Endothelial cell of umbilical vein (primary cell): Measurements from ENCODE around the gene TPP2. TPM values are rescaled to one million over a fixed set of nuclear protein-coding genes. Genes with fewer than 3 reads are reported as not detected.

Experiments used
- BruUV-seq: library from RNA; stranded (reverse); fragments of 400-500 nt; replicated peaks from 2 replicates; lab custom pipeline; 2021; lab: Mats Ljungman, UMichigan
- CTCF ChIA-PET: fragments of 300-600, 350-600 bp; sonication (Branson Sonifier 250); formaldehyde crosslinking; loops from one replicate; lab custom pipeline; 2021; ENCODE audit warnings: antibody characterized with exemption, inconsistent platforms; lab: Charles Lee
- POLR2A ChIA-PET: fragments of 300-600, 350-600 bp; sonication (Branson Sonifier 250); formaldehyde crosslinking; loops from one replicate; lab custom pipeline; 2021; ENCODE audit warnings: antibody characterized with exemption, inconsistent platforms; lab: Charles Lee
- DNase-seq: peaks from one replicate; pipeline ENCODE4 v3.0.0-alpha.2; 2011; ENCODE audit warnings: low read depth, low spot score
- FAIRE-seq: peaks from 2 replicates; lab custom pipeline; 2011; peaks lifted over from hg19 to GRCh38; lab: Jason Lieb, UNC
- H2AFZ ChIP-seq: 2 replicates; pipeline ENCODE4 v1.6.0; 2012; ENCODE audit warnings: low read depth, low read length, control low read depth, inconsistent platforms
- H3K27ac ChIP-seq: 2 replicates; pipeline ENCODE4 v1.5.1; 2011; ENCODE audit warnings: low read depth, mild to moderate bottlenecking, control low read depth, low read length, moderate library complexity; ENCODE audit not compliant: insufficient read depth
- H3K27me3 ChIP-seq, 2 experiments: 2 replicates each; pipeline versions ENCODE4 v1.6.0 to v1.6.1; 2011; ENCODE audit warnings: low read length in 2 of 2, mixed read lengths in 1 of 2; ENCODE audit not compliant: control insufficient read depth in 2 of 2, insufficient read depth in 2 of 2
- H3K36me3 ChIP-seq, 2 experiments: 2 replicates in 1 of 2; 3 replicates in 1 of 2; pipeline ENCODE4 v1.5.1; 2011; ENCODE audit warnings: low read length in 2 of 2, mild to moderate bottlenecking in 1 of 2, moderate library complexity in 1 of 2; ENCODE audit not compliant: control insufficient read depth in 2 of 2, insufficient read depth in 2 of 2; ENCODE audit errors: extremely low read depth in 1 of 2
- H3K4me1 ChIP-seq: 3 replicates; pipeline ENCODE4 v1.5.1; 2011; ENCODE audit warnings: mild to moderate bottlenecking, low read length; ENCODE audit not compliant: control insufficient read depth, insufficient read depth; ENCODE audit errors: extremely low read depth
- H3K4me2 ChIP-seq: 2 replicates; pipeline ENCODE4 v1.6.1; 2011; ENCODE audit warnings: low read length, control low read depth, mixed read lengths; ENCODE audit not compliant: insufficient read depth
- H3K4me3 ChIP-seq, 3 experiments: fragments of 200-600 bp in 1 of 3; sonication (generic), shearing (Covaris generic) in 1 of 3; replicated peaks in 1 of 3; 2 replicates each; pipeline ENCODE4 v1.5.1; 2011 to 2016; ENCODE audit warnings: control low read depth in 3 of 3, low read length in 3 of 3, mild to moderate bottlenecking in 2 of 3, inconsistent platforms in 1 of 3, low read depth in 1 of 3, moderate library complexity in 1 of 3; ENCODE audit not compliant: insufficient read depth in 1 of 3
- H3K79me2 ChIP-seq: 2 replicates; pipeline ENCODE4 v1.6.0; 2012; ENCODE audit warnings: low read length, inconsistent platforms; ENCODE audit not compliant: control insufficient read depth, insufficient read depth
- H3K9ac ChIP-seq: replicated peaks from 2 replicates; pipeline ENCODE3; 2011; ENCODE audit warnings: low read length, control low read depth; ENCODE audit not compliant: insufficient read depth; ENCODE audit errors: extremely low read depth
- H3K9me1 ChIP-seq: replicated peaks from 3 replicates; pipeline ENCODE4 v1.6.0; 2011; ENCODE audit warnings: mild to moderate bottlenecking, low read length; ENCODE audit not compliant: control insufficient read depth, insufficient read depth; ENCODE audit errors: extremely low read depth
- H3K9me3 ChIP-seq: replicated peaks from 2 replicates; pipeline ENCODE4 v1.5.1; 2012; ENCODE audit warnings: low read length, inconsistent platforms; ENCODE audit not compliant: control insufficient read depth, insufficient read depth
- H4K20me1 ChIP-seq: replicated peaks from 2 replicates; pipeline ENCODE3; 2011; ENCODE audit warnings: mild to moderate bottlenecking, low read length; ENCODE audit not compliant: control insufficient read depth, insufficient read depth; ENCODE audit errors: extremely low read depth
- FOS ChIP-seq: IDR thresholded peaks from 2 replicates; pipeline ENCODE4 v1.6.1; 2011; ENCODE audit warnings: mild to moderate bottlenecking, low read length, moderate library complexity, borderline replicate concordance; ENCODE audit not compliant: insufficient read depth
- GATA2 ChIP-seq: IDR thresholded peaks from 2 replicates; pipeline ENCODE4 v1.7.0; 2011; ENCODE audit warnings: low read depth, mild to moderate bottlenecking, moderate library complexity, mixed read lengths, low read length; ENCODE audit not compliant: insufficient read length, insufficient read depth
- JUN ChIP-seq: IDR thresholded peaks from 2 replicates; pipeline ENCODE4 v1.6.1; 2011; ENCODE audit warnings: borderline replicate concordance, low read depth; ENCODE audit not compliant: insufficient read length, insufficient read depth
- MAX ChIP-seq: IDR thresholded peaks from 2 replicates; pipeline ENCODE4 v1.6.1; 2011; ENCODE audit not compliant: insufficient read depth, insufficient read length
- POLR2A ChIP-seq: IDR thresholded peaks from 2 replicates; pipeline ENCODE4 v1.6.1; 2012; ENCODE audit warnings: low read depth, mild to moderate bottlenecking, control low read depth, low read length
- POLR2AphosphoS5 ChIP-seq: IDR thresholded peaks from 2 replicates; pipeline ENCODE4 v1.6.1; 2012; ENCODE audit warnings: low read depth, mild to moderate bottlenecking, control low read depth, low read length, moderate library complexity; ENCODE audit not compliant: insufficient read depth
- dilution Hi-C: fragments of 300-500 bp; cut with MboI; formaldehyde crosslinking; loops from one replicate; pipeline ENCODE4 v1.15.0; 2019; ENCODE audit warnings: low sequenced_read_pairs; ENCODE audit not compliant: extremely low pct_ligation_motif_present
- intact Hi-C: fragments of 100-400 bp; cut with micrococcal nuclease; formaldehyde crosslinking; loops from one replicate; pipeline ENCODE4 v1.10.0; 2022
- polyA plus RNA-seq, 4 experiments: library from polyadenylated mRNA; depleted of rRNA in 3 of 4; stranded (reverse) in 3 of 4; unstranded in 1 of 4; fragments of >200 nt; gene quantifications; 2 replicates each; pipeline versions ENCODE4 v1.2.1 to v1.2.3, GENCODE V29; 2011 to 2012; ENCODE audit warnings: missing spikeins in 1 of 4
- total RNA-seq: library from RNA; stranded (reverse); gene quantifications from 2 replicates; pipeline ENCODE4 v1.2.3, GENCODE V29; 2021

The TPP2 gene
- total and polyA plus RNA-seq, 2 donors (not counting 3 experiments of a cell fraction or from before 2014, with no cell fraction given): 11.5 to 46.7 TPM

- Histone ChIP-seq H3K27ac (no peak overlapping the region), H3K4me2 (no peak overlapping the region), H4K20me1 (no peaks in the 10 kb centered on the region), H3K9me3 (no peaks in the 10 kb centered on the region), H2AFZ (no peak overlapping the region), H3K9ac (no peak overlapping the region), H3K4me1 (peaks cover 13% of the 10 kb centered on the region), H3K4me3 (no peak overlapping the region), H3K9me1 (no peaks in the 10 kb centered on the region), H3K27me3 (no peaks in the 10 kb centered on the region), H3K79me2 (no peaks in the 10 kb centered on the region), H3K36me3 (peaks cover 14 to 30% of the 10 kb centered on the region in 2 experiments)
- dilution Hi-C loops: no loop called here
- TF ChIP-seq POLR2AphosphoS5: no peak
- intact Hi-C loops: no loop called here
- DNase-seq: no peak
- ChIA-PET POLR2A (no interaction called here), CTCF (interaction anchor here (1.3 to 5.9 kb wide), 3 partner anchors 9 to 83 kb away, joined by 3 to 36 read pairs (median 4); no protein-coding TSS in a partner anchor)
- BruUV-seq: no TSS peak
- FAIRE-seq: no peak
Observed at GRCh38 chr13:102642029-102642428, 45.2 kb downstream of the TPP2 start.

GRCh38 chr13:102642475-102642874 lies 45.7 kb downstream of the TPP2 start:
- no peak overlapping the region for H3K27ac ChIP-seq
- no peaks in the 10 kb centered on the region for H3K9me3 ChIP-seq
- ChIA-PET POLR2A (no interaction called here), CTCF (interaction anchor here (1.3 to 5.9 kb wide), 3 partner anchors 9 to 82 kb away, joined by 3 to 36 read pairs (median 4); no protein-coding TSS in a partner anchor)
- H3K79me2 ChIP-seq: no peaks in the 10 kb centered on the region
- no peaks in the 10 kb centered on the region for H4K20me1 ChIP-seq
- TF ChIP-seq FOS: no peak
- no peak for TF ChIP-seq JUN
- TF ChIP-seq POLR2A: no peak
- no peak for TF ChIP-seq MAX
- no peak for TF ChIP-seq GATA2
- dilution Hi-C loops (no loop called here), intact Hi-C loops (no loop called here)
- no peak overlapping the region for H3K4me3 ChIP-seq
- H3K27me3 ChIP-seq: no peaks in the 10 kb centered on the region
- H3K9me1 ChIP-seq: no peaks in the 10 kb centered on the region
- no peak overlapping the region for H3K4me2 ChIP-seq
- FAIRE-seq (no peak), DNase-seq (no peak)
- H3K9ac ChIP-seq: no peak overlapping the region
- peaks cover 16% of the 10 kb centered on the region for H3K4me1 ChIP-seq
- BruUV-seq: no TSS peak
- H3K36me3 ChIP-seq: peaks cover 11 to 31% of the 10 kb centered on the region in 2 experiments
- no peak overlapping the region for H2AFZ ChIP-seq
